ENCODE data around the gene PPP1R14C. TPM values are rescaled to one million over a fixed set of nuclear protein-coding genes. Genes with fewer than 3 reads are reported as not detected.

Gene PPP1R14C
- total and polyA plus RNA-seq, 10 of the 15 experiments (the other 5 are each of a cell fraction or from before 2014, with no cell fraction given) = 0.07 to 1.6 (median 0.13) TPM; not detected in 4

DNA sequence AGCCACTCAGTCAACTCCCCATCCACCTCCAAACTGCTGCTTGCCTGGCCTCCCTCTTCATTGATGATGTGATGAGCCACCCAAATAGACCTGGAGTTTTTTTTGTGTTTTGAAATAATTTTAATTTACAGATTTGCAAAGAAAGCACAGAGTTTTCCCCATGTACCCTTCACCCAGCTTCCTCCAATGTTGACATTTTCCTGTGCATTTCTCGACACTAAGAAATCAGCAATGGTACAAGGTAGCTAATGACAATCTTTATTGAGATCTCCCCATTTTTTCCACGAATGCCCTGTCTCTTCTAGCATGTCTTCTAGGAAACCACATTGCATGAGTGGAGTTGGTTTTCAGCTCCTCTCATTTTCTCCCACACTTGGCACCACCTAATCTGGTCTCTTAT lies 30.1 kb downstream of the PPP1R14C start:
- Histone ChIP-seq H3K4me2 (ENCODE audit: control insufficient read depth, insufficient read depth) (no peak overlapping the region), H3K36me3 (ENCODE audit: control insufficient read depth in 2 of 2, insufficient read depth in 2 of 2, low read length in 1 of 2) (no peaks in the 10 kb centered on the region), H3K4me3 (no peak overlapping the region), H4K20me1 (ENCODE audit: control insufficient read depth, insufficient read depth) (no peaks in the 10 kb centered on the region), H3K79me2 (ENCODE audit: control insufficient read depth, insufficient read depth, low read length) (no peaks in the 10 kb centered on the region), H3K27ac (ENCODE audit: control insufficient read depth, insufficient read depth) (no peak overlapping the region), H2AFZ (ENCODE audit: control insufficient read depth, low read depth, low read length) (no peak overlapping the region), H3K9me3 (replicated peaks; ENCODE audit: control insufficient read depth, insufficient read depth, low read length) (no peaks in the 10 kb centered on the region; the same call in 2 of the 3 replicates), H3K27me3 (replicated peaks in 1 of 2; ENCODE audit: control insufficient read depth in 2 of 2, insufficient read depth in 2 of 2, low read length in 1 of 2) (peaks cover 0 to 5% of the 10 kb centered on the region in 2 experiments; a peak in 1 of 4 replicates), H3K4me1 (ENCODE audit: control insufficient read depth, insufficient read depth, low read length) (no peaks in the 10 kb centered on the region; the same call in 1 of the 2 replicates), H3K9ac (ENCODE audit: control insufficient read depth, insufficient read depth, low read length) (no peak overlapping the region)
- intact Hi-C loops (cut with micrococcal nuclease; ENCODE audit: unreplicated experiment) = no loop called here
- ChIA-PET POLR2A (no interaction called here), CTCF (interaction anchor here (2.8 kb wide), 1 partner anchor 8 kb away, joined by 10 read pairs; no protein-coding TSS in a partner anchor), RAD21 (ENCODE audit: unreplicated experiment) (interaction anchor here (1.2 kb wide), 1 partner anchor 223 kb away, joined by 3 read pairs; no protein-coding TSS in a partner anchor), SMC1A (ENCODE audit: uncharacterized antibody, unreplicated experiment) (interaction anchor here (1.2 kb wide), 1 partner anchor 28 kb away, joined by 3 read pairs; no protein-coding TSS in a partner anchor)
- ATAC-seq (no peak), DNase-seq (ENCODE audit: low read depth, low spot score) (no peak), FAIRE-seq (no peak)
- TF ChIP-seq PML (IDR thresholded peaks at IDR 0.05; ENCODE audit: low read length) (no peak), MYC (IDR thresholded peaks at IDR 0.05; ENCODE audit: insufficient read depth, insufficient read length, insufficient replicate concordance, low read length, severe bottlenecking) (no peak), RUNX3 (IDR thresholded peaks at IDR 0.05; ENCODE audit: low read length) (no peak), MTA2 (IDR thresholded peaks at IDR 0.05; ENCODE audit: low read depth) (no peak), LARP7 (IDR thresholded peaks at IDR 0.05) (no peak), YY1 (IDR thresholded peaks at IDR 0.05; ENCODE audit: low read depth, low read length) (no peak), NFXL1 (IDR thresholded peaks at IDR 0.05; ENCODE audit: borderline replicate concordance) (no peak), SP1 (IDR thresholded peaks at IDR 0.05; ENCODE audit: low read depth, low read length) (no peak), NR2C1 (IDR thresholded peaks at IDR 0.05) (no peak), BACH1 (IDR thresholded peaks at IDR 0.05; ENCODE audit: borderline replicate concordance) (no peak), SRF (IDR thresholded peaks at IDR 0.05; ENCODE audit: low read depth in 2 of 2, low read length in 2 of 2) (no peak), RELA (IDR thresholded peaks at IDR 0.05; ENCODE audit: borderline replicate concordance, partially characterized antibody) (no peak), KDM1A (IDR thresholded peaks at IDR 0.05; ENCODE audit: borderline replicate concordance) (no peak), NFYA (IDR thresholded peaks at IDR 0.05; ENCODE audit: borderline replicate concordance, low read depth, low read length) (no peak), EP300 (IDR thresholded peaks at IDR 0.05; ENCODE audit: borderline replicate concordance in 1 of 2, control insufficient read depth in 1 of 2, low read depth in 2 of 2, low read length in 2 of 2) (no peak), ZBTB4 (CRISPR knock-in tag; IDR thresholded peaks at IDR 0.05) (no peak), BCL3 (IDR thresholded peaks at IDR 0.05; ENCODE audit: borderline replicate concordance, insufficient read depth, low read depth, low read length, poor library complexity, severe bottlenecking) (no peak)
- TF ChIP-seq, protein P1, sequence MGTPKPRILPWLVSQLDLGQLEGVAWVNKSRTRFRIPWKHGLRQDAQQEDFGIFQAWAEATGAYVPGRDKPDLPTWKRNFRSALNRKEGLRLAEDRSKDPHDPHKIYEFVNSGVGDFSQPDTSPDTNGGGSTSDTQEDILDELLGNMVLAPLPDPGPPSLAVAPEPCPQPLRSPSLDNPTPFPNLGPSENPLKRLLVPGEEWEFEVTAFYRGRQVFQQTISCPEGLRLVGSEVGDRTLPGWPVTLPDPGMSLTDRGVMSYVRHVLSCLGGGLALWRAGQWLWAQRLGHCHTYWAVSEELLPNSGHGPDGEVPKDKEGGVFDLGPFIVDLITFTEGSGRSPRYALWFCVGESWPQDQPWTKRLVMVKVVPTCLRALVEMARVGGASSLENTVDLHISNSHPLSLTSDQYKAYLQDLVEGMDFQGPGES (IDR thresholded peaks at IDR 0.05) = no peak
- in situ Hi-C loops (cut with MboI) = no loop called here
- BruUV-seq (replicated peaks) = no TSS peak
- 3% methylated on average over 2 of the region's 2 CpGs for WGBS (ENCODE audit: insufficient coverage, insufficient replicate concordance, low lambda C conversion rate, missing lambda C conversion rate)

All from GM12878 (cell line).